SK-N-SH (cell line): Measurements from ENCODE around the gene CNST. TPM values are rescaled to one million over a fixed set of nuclear protein-coding genes. Genes with fewer than 3 reads are reported as not detected.

Experiments used
- CTCF ChIA-PET: fragments of 300-600, 350-600 bp; formaldehyde crosslinking; extraction: SDS; loops from one replicate; lab custom pipeline; 2021; lab: Yijun Ruan, JAX
- POLR2A ChIA-PET: fragments of 350-600 bp; sonication (Branson Sonifier 250); formaldehyde crosslinking; extraction: SDS; loops from one replicate; lab custom pipeline; 2020; ENCODE audit warnings: antibody characterized with exemption, inconsistent platforms; lab: Yijun Ruan, JAX
- DNase-seq: peaks from one replicate; pipeline ENCODE4 v3.0.0; 2012
- H2AFZ ChIP-seq: fragments of 200-600 bp; sonication (generic); 2 replicates; pipeline ENCODE4 v1.8.1; 2016; ENCODE audit warnings: antibody characterized with exemption, mild to moderate bottlenecking, low read depth
- H3F3A ChIP-seq: fragments of 200-600 bp; sonication (generic); replicated peaks from 2 replicates; pipeline ENCODE3; 2016; ENCODE audit warnings: antibody characterized with exemption, mild to moderate bottlenecking; ENCODE audit not compliant: insufficient read depth
- H3K27ac ChIP-seq, 2 experiments: fragments of 200-500 bp in 1 of 2; fragments of 200-600 bp in 1 of 2; sonication (Bioruptor generic) in 1 of 2; sonication (generic), shearing (Covaris generic) in 1 of 2; 2 replicates each; pipeline versions ENCODE4 v1.5.1 to v1.6.1; 2014 to 2016; ENCODE audit warnings: low read depth in 2 of 2, inconsistent platforms in 1 of 2, low read length in 1 of 2, mild to moderate bottlenecking in 1 of 2, mixed read lengths in 1 of 2
- H3K27me3 ChIP-seq: fragments of 200-600 bp; sonication (generic), shearing (Covaris generic); 2 replicates; pipeline ENCODE4 v1.6.1; 2016; ENCODE audit warnings: mixed run types; ENCODE audit not compliant: insufficient read depth
- H3K36me3 ChIP-seq, 2 experiments: fragments of 200-500 bp in 1 of 2; fragments of 200-600 bp in 1 of 2; sonication (Bioruptor generic) in 1 of 2; sonication (generic) in 1 of 2; replicated peaks in 1 of 2; 2 replicates each; pipeline versions ENCODE3 to v1.5.1; 2014 to 2016; ENCODE audit warnings: low read length in 1 of 2, mild to moderate bottlenecking in 1 of 2; ENCODE audit not compliant: insufficient read depth in 2 of 2, control insufficient read depth in 1 of 2
- H3K4me1 ChIP-seq, 2 experiments: fragments of 200-500 bp in 1 of 2; fragments of 200-600 bp in 1 of 2; sonication (Bioruptor generic) in 1 of 2; sonication (generic), shearing (Covaris generic) in 1 of 2; 2 replicates each; pipeline versions ENCODE4 v1.5.1 to v1.6.1; 2014 to 2016; ENCODE audit warnings: low read depth in 1 of 2, low read length in 1 of 2, mixed run types in 1 of 2; ENCODE audit not compliant: insufficient read depth in 2 of 2, control insufficient read depth in 1 of 2
- H3K4me2 ChIP-seq: fragments of 200-600 bp; sonication (generic), shearing (Covaris generic); 2 replicates; pipeline ENCODE4 v1.6.1; 2017; ENCODE audit warnings: mixed run types
- H3K4me3 ChIP-seq, 2 experiments: fragments of 200-500 bp in 1 of 2; fragments of 200-600 bp in 1 of 2; sonication (Bioruptor generic) in 1 of 2; sonication (generic), shearing (Covaris generic) in 1 of 2; 2 replicates each; pipeline versions ENCODE4 v1.5.1 to v1.8.1; 2014 to 2016; ENCODE audit warnings: low read depth in 2 of 2, inconsistent platforms in 1 of 2, low read length in 1 of 2, mild to moderate bottlenecking in 1 of 2, mixed read lengths in 1 of 2, moderate library complexity in 1 of 2
- H3K79me2 ChIP-seq: fragments of 200-600 bp; sonication (generic); 2 replicates; pipeline ENCODE4 v1.8.1; 2017; ENCODE audit warnings: mild to moderate bottlenecking; ENCODE audit not compliant: insufficient read depth
- H3K9ac ChIP-seq: fragments of 200-600 bp; sonication (generic); 2 replicates; pipeline ENCODE4 v1.6.1; 2017; ENCODE audit warnings: mixed run types
- H3K9me2 ChIP-seq: fragments of 200-600 bp; sonication (generic); 2 replicates; pipeline ENCODE4 v1.6.1; 2017; ENCODE audit warnings: mixed run types
- H3K9me3 ChIP-seq: fragments of 200-600 bp; sonication (generic); 2 replicates; pipeline ENCODE4 v1.6.1; 2017; ENCODE audit warnings: mixed run types, mild to moderate bottlenecking, moderate library complexity
- H4K20me1 ChIP-seq: fragments of 200-600 bp; sonication (generic); 2 replicates; pipeline ENCODE4 v1.6.1; 2017; ENCODE audit warnings: mild to moderate bottlenecking, mixed run types; ENCODE audit not compliant: insufficient read depth
- CTCF ChIP-seq: fragments of 200-600 bp; sonication (generic); IDR thresholded peaks from 2 replicates; pipeline ENCODE4 v1.6.1; 2017; ENCODE audit warnings: antibody characterized with exemption, mild to moderate bottlenecking, moderate library complexity
- ELF1 ChIP-seq: IDR thresholded peaks from 2 replicates; pipeline ENCODE4 v1.4.0; 2012
- FOXJ3 ChIP-seq: sonication (generic); formaldehyde crosslinking; IDR thresholded peaks from 2 replicates; pipeline ENCODE4 v1.5.1; 2020; ENCODE audit warnings: mild to moderate bottlenecking, missing genetic modification reagents
- FOXM1 ChIP-seq: IDR thresholded peaks from 2 replicates; pipeline ENCODE4 v1.4.0; 2012; ENCODE audit warnings: low read depth, mild to moderate bottlenecking
- GABPA ChIP-seq: IDR thresholded peaks from 2 replicates; pipeline ENCODE4 v1.4.0; 2012; ENCODE audit warnings: low read depth, mild to moderate bottlenecking
- IRF3 ChIP-seq: fragments of 150-350 bp; IDR thresholded peaks from 2 replicates; pipeline ENCODE4 v1.6.1; 2016; ENCODE audit warnings: mild to moderate bottlenecking, low read depth, low read length
- JUND ChIP-seq: IDR thresholded peaks from 2 replicates; pipeline ENCODE4 v1.4.0; 2012
- MAX ChIP-seq: IDR thresholded peaks from 2 replicates; pipeline ENCODE4 v1.4.0; 2012; ENCODE audit warnings: low read depth
- MEF2A ChIP-seq: IDR thresholded peaks from 2 replicates; pipeline ENCODE4 v1.4.0; 2012; ENCODE audit warnings: low read depth, borderline replicate concordance
- MXI1 ChIP-seq: IDR thresholded peaks from 2 replicates; pipeline ENCODE4 v1.6.1; 2012; ENCODE audit warnings: mild to moderate bottlenecking, low read depth, low read length, improper control_type of control experiment
- RCOR1 ChIP-seq: fragments of 150-350 bp; IDR thresholded peaks from 2 replicates; pipeline ENCODE4 v1.6.1; 2017; ENCODE audit warnings: antibody characterized with exemption, low read length
- USF2 ChIP-seq: fragments of 150-350 bp; IDR thresholded peaks from 2 replicates; pipeline ENCODE4 v1.6.1; 2017; ENCODE audit warnings: antibody characterized with exemption, low read length, low read depth, borderline replicate concordance
- WGBS: methylation state at CpG from one replicate; pipeline ENCODE4 v1.1.6; 2017; ENCODE audit warnings: low lambda C conversion rate; 5-methylcytosine and 5-hydroxymethylcytosine counted together
- polyA plus RNA-seq, 3 experiments: library from polyadenylated mRNA; depleted of rRNA; stranded (reverse); fragments of >200 nt; gene quantifications; 2 replicates each; pipeline ENCODE4 v1.2.3, GENCODE V29; 2012

Gene CNST
- polyA plus RNA-seq, 1 of the 3 experiments (the other 2 are of a cell fraction), result 21.7 TPM

GRCh38 chr1:246677842-246678241, 111.6 kb downstream of the CNST start:
- no peak for DNase-seq
- Histone ChIP-seq H3K9me2 (no peaks in the 10 kb centered on the region), H3K9ac (no peak overlapping the region), H3F3A (no peaks in the 10 kb centered on the region), H3K9me3 (no peaks in the 10 kb centered on the region), H4K20me1 (no peaks in the 10 kb centered on the region), H3K4me1 (peaks cover 0 to 32% of the 10 kb centered on the region in 2 experiments; a peak in 2 of 4 replicates), H2AFZ (no peak overlapping the region), H3K36me3 (peaks cover 0 to 3% of the 10 kb centered on the region in 2 experiments), H3K4me3 (no peak overlapping the region), H3K27ac (no peak overlapping the region), H3K27me3 (no peaks in the 10 kb centered on the region), H3K4me2 (no peak overlapping the region), H3K79me2 (no peaks in the 10 kb centered on the region)
- WGBS, result 95% methylated on average over 2 of the region's 2 CpGs
- TF ChIP-seq CTCF, result no peak
- ChIA-PET POLR2A (no interaction called here), CTCF (interaction anchor here (0.6 to 7.2 kb wide), 3 partner anchors 13 to 182 kb away, joined by 3 to 44 read pairs (median 3); no protein-coding TSS in a partner anchor)

GRCh38 chr1:246678816-246679793, 112.8 kb downstream of the CNST start:
- CTCF ChIA-PET, result interaction anchor here (0.6 to 7.2 kb wide), 4 partner anchors 11 to 187 kb away, joined by 3 to 44 read pairs (median 5); no protein-coding TSS in a partner anchor
- no peaks in the 10 kb centered on the region for H3K79me2 ChIP-seq
- no peak overlapping the region for H3K27ac ChIP-seq
- H3F3A ChIP-seq, result no peaks in the 10 kb centered on the region
- H3K9ac ChIP-seq, result no peak overlapping the region
- POLR2A ChIA-PET, result no interaction called here
- H3K4me2 ChIP-seq, result no peak overlapping the region
- TF ChIP-seq IRF3, result no peak
- TF ChIP-seq RCOR1, result no peak
- TF ChIP-seq MEF2A, result no peak
- no peak for TF ChIP-seq ELF1
- TF ChIP-seq USF2, result no peak
- TF ChIP-seq CTCF, result no peak
- no peak for TF ChIP-seq MAX
- no peak for TF ChIP-seq FOXM1
- TF ChIP-seq JUND, result no peak
- no peak for TF ChIP-seq MXI1
- TF ChIP-seq FOXJ3 (CRISPR knock-in tag), result no peak
- TF ChIP-seq GABPA, result no peak
- no peak overlapping the region for H3K4me3 ChIP-seq
- H3K27me3 ChIP-seq, result no peaks in the 10 kb centered on the region
- H3K36me3 ChIP-seq, result no peaks in the 10 kb centered on the region
- H3K4me1 ChIP-seq, result peaks cover 0 to 32% of the 10 kb centered on the region in 2 experiments; a peak in 2 of 4 replicates
- H2AFZ ChIP-seq, result no peak overlapping the region
- no peaks in the 10 kb centered on the region for H4K20me1 ChIP-seq
- H3K9me3 ChIP-seq, result no peaks in the 10 kb centered on the region
- DNase-seq, result no peak
- WGBS, result 92% methylated on average over 16 of the region's 18 CpGs
- H3K9me2 ChIP-seq, result no peaks in the 10 kb centered on the region
